ENCODE data around the gene CA10. TPM values are rescaled to one million over a fixed set of nuclear protein-coding genes. Genes with fewer than 3 reads are reported as not detected.

The CA10 gene
- total RNA-seq, 2 donors from 2014 or later: not detected

DNA sequence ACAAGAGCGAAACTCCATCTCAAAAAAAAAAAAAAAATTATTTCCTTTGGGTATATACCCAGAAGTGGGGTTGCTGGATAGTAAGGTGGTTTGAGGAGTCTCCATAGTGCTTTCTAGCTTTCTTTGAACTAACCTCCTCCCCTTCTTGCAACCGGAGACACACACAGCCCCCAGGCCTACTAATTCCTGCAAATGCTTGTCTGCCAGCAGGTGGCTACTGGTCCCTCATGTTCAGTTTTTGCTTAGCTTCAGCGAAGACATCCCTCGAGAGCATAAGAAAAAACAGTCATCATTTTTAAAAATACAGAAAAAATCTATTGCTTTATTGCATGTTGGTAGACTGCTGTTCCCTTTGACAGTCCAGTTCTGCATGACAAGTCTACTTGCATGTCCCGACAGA, 459.2 kb downstream of the CA10 start:
- no peak for ATAC-seq
- no peak for DNase-seq (ENCODE audit: low spot score in 2 of 2)
- Mint-ChIP-seq H3K9me3 (peaks cover 3 to 9% of the 10 kb centered on the region in 2 donors), H3K36me3 (no peaks in the 10 kb centered on the region), H3K27ac (no peak overlapping the region)

DNA sequence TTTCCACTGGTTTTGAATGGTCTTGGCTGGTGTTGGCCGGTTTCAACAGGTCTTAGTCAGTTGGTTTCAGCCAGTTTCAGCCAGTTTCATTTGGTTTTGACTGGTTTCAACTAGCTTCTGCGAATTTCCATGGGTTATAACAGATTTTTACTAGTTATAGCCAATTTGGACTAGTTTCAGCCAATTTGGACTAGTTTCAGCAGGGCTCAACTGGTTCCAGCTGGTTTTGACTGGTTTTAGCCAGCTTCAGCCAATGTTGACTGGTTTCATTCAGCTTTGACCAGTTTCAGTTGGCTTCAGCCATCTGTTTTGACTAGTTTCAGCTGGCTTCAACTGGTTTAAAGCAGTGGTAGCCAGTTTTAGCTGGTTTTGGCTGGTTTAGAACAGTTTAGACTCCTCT, 465.6 kb downstream of the CA10 start:
- ATAC-seq: no peak
- Mint-ChIP-seq H3K27ac (no peak overlapping the region), H3K9me3 (peaks cover 9 to 24% of the 10 kb centered on the region in 2 donors), H3K36me3 (no peaks in the 10 kb centered on the region)
- DNase-seq (ENCODE audit: low spot score in 2 of 2): no peak

DNA sequence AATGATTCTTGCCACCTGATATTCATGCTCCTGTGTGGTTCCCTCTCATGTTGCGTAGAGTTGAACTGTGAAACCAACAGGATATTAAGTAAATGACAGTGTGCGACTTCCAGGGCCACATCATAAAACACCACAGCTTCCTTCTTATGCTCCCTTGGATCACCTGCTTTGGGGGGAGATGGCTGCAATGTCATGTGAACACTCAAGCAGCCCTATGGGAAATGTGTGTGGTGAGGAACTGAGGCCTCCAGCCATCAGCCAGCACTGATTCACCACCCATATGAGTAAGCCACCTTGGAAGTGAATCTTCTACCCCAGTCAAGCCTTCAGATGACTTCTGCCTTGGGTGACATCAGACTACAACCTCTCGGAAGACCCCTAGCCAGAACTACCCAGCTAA, 470.6 kb downstream of the CA10 start:
- H3K36me3 Mint-ChIP-seq: no peaks in the 10 kb centered on the region
- ATAC-seq: no peak
- no peak for DNase-seq (ENCODE audit: low spot score in 2 of 2)
- H3K9me3 Mint-ChIP-seq: peaks cover 6 to 17% of the 10 kb centered on the region in 2 donors
- H3K27ac Mint-ChIP-seq: peak overlapping the region in 1 of 2 donors; percentile 24

DNA sequence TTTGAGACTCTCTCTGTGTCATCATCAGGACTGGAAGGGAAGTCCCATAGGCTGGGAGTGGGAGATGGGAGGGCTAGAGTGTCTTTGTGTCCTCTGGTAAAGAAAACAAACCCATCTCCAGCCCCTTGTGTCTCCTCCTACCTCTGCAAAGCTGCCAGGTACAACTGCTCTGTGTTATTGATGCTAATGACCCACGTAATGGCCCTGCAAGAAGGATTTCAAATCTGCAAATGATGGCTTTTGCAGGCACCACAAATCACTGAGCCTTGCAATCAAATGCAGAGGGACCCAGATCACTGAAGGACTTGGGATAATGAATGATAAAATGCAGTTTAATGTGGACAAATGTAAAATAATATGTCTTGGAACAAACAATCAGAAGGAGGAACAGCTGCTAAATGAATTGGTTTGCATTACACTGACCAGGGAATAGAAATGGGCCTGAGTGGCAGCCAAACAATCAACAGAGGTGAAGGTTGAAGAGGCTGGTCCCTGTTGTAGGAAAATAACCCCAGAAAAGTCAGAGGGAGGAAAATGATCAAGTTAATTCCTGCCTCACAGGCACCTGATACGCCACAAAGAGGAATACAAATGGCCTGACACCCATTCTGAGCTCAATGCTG, 473.1 kb downstream of the CA10 start:
- Mint-ChIP-seq H3K9me3 (peaks cover 2 to 6% of the 10 kb centered on the region in 2 donors), H3K36me3 (no peaks in the 10 kb centered on the region), H3K27ac (no peak overlapping the region)
- ATAC-seq: no peak
- no peak for DNase-seq (ENCODE audit: low spot score in 2 of 2)

DNA sequence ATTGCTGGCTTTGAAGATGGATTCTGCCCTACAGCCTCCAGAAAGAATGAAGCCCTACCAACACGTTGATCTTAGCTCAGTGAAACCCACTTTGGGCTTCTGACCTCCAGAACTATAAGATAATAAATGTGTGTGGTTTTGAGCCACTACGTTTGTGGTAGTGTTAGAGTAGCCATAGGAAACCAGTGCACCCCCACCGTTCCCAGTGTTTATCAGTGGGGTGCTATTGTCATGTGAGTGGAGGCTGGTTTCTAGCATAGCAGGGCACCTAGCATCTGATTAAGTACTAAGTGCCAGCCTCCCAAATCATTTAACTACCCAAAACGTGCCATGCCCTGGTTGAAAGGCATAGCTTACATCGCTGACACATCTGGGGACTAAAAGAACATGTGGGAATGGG, 474.3 kb downstream of the CA10 start:
- Mint-ChIP-seq H3K27ac (no peak overlapping the region), H3K9me3 (peaks cover 0 to 3% of the 10 kb centered on the region in 2 donors), H3K36me3 (no peaks in the 10 kb centered on the region)
- ATAC-seq (no peak), DNase-seq (ENCODE audit: low spot score in 2 of 2) (no peak)

DNA sequence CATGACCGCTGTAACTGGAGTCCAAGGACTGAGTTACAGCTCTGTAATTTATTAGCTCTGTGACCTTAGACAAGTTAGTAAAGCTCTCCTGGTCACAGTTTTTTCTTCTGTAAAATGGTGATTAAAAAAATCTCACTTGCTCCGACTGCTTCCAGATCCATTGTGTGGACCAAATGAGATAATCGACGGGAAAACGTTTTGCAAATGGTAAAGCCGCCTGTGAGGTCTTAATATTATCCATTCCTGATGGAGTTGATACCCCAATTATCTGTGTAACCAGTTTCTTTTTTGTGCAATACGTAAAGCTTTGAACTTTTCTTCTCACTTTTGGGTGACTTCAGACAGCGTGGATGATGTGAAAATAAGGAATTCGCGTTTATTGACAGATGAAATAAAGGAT, 475.2 kb downstream of the CA10 start:
- DNase-seq (ENCODE audit: low spot score in 2 of 2): no peak
- ATAC-seq: no peak
- H3K27ac Mint-ChIP-seq: no peak overlapping the region
- peaks cover 0 to 3% of the 10 kb centered on the region in 2 donors for H3K9me3 Mint-ChIP-seq
- no peaks in the 10 kb centered on the region for H3K36me3 Mint-ChIP-seq

DNA sequence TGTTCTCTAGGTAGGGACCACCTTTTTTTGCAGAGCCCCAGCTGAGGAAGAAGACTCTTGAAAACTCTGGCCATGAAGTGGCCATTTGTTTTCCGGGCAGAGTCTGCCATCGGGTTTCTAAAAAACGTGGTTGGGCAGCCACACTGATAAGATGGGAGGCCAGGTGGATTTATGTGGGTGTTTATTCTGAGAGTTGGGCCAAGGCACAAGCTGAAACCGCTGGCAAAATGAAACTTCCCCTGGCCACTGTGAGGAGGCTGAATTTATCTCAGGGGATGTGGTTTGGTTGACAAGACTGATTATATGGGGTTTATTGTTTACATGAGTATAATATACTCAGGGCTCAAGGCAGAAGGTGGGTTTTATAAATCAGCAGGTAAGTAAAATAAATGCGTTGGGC, 476.4 kb downstream of the CA10 start:
- no peak for DNase-seq (ENCODE audit: low spot score in 2 of 2)
- ATAC-seq: no peak
- no peak overlapping the region for H3K27ac Mint-ChIP-seq
- peaks cover 0 to 3% of the 10 kb centered on the region in 2 donors for H3K9me3 Mint-ChIP-seq
- no peaks in the 10 kb centered on the region for H3K36me3 Mint-ChIP-seq

DNA sequence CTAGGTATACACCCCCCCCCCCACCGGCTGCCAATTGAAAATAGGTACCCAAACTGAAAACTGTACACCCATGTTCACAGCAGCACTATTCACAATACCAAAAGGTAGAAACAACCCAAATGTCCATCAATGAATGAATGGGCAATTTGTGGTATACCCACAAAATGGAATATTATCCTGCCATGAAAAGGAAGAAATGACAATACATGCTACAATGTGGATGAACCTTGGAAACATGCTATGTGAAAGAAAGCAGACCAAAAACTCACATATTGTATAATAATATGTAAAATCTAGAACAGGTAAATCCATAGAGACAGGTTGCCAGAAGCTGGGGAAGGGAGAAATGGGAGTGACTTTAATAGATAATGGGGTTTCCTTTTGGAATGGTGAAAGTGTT, 480.6 kb downstream of the CA10 start:
- DNase-seq (ENCODE audit: low spot score in 2 of 2) (no peak), ATAC-seq (no peak)
- H3K36me3 Mint-ChIP-seq: no peaks in the 10 kb centered on the region
- H3K9me3 Mint-ChIP-seq: peaks cover 0 to 4% of the 10 kb centered on the region in 2 donors
- H3K27ac Mint-ChIP-seq: no peak overlapping the region

DNA sequence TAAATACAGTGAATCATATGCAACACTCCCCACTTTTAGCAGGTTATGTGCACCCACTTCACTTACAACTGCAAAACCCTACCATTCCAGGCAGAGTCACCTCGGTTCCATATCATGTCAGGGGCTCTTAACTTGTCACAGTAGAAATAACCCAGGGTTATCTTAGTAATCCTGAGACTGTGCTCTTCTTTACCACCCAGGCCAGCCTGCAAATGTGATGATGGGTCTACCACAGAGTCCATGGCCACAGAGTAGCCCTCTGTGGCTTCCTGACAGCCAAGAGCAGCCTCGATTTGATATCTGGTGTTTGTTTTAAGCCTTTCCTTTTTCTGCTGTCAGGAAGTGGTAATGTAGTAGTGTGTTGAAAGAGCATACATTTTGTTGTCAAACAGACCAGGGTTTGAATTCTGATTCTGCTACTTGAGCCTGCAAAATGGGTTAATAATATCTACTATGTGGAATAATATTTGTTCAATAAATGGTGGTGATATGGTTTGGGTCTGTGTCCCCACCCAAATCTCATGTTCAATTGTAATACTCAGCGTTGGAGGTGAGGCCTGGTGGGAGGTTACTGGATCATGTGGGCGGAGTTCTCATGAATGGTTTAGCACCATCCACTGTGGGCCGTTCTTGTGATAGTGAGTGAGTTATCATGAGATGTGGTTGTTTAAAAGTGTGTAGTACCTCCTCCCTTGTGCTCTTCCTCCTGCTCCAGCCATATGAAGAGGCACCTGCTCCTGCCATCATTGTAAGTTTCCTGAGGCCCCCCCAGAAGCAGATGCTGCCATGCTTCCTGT, 481.6 kb downstream of the CA10 start:
- Mint-ChIP-seq H3K9me3 (peaks cover 0 to 4% of the 10 kb centered on the region in 2 donors), H3K36me3 (no peaks in the 10 kb centered on the region), H3K27ac (no peak overlapping the region)
- DNase-seq (ENCODE audit: low spot score in 2 of 2): no peak
- ATAC-seq: no peak

DNA sequence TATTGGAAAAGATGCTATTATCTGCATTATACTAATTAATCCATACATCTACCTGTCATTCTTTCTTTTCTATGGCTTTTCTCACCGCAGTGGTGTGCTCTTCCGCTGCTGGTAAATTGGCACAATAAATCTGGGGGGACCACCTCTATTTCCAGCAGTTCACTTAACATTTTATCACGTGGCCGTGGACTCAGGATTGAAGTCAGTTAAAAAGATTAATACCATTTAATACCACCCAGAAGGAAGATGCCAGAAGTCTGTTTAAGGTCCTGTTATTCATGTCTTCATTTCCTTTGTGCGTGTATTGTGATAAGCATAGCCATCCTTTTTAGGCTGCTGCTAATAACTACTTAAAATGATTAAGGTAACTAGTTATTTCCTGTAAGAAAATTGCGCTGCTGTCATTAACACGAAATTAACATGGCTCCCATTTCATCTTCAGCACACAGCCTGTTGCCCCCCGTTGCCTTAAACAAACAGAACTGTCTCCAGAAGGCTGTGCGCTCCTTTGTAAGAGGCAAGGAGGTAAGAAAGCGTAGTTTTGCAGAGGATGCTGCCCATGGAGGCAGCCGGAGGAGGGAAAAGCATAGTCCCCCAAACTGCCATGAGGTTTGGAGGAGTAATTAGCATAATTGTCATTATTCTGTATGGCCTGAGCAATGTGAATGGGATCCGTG, 483.8 kb downstream of the CA10 start:
- Mint-ChIP-seq H3K27ac (no peak overlapping the region), H3K9me3 (peaks cover 0 to 9% of the 10 kb centered on the region in 2 donors), H3K36me3 (peaks cover 0 to 3% of the 10 kb centered on the region in 2 donors)
- ATAC-seq (no peak), DNase-seq (ENCODE audit: low spot score in 2 of 2) (no peak)

DNA sequence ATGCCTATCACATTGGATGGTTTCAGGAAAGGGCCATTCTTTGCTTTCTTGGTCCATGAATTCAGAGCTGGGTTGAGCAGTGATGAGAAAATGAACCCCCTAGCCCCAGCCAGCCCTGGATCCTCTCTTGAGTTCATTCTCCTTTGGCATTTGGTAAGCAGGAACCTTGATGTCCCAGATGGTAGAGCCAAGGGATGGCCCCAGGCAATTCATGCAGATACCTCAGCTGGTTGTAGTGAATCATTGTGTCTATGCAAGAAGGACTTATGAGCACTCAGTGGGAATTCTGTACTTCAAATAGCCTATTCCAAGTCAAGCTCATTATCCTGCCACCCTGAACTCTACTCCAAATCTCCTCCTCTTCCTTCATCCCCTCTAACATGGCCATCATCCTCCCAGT, 485.4 kb downstream of the CA10 start:
- peaks cover 0 to 8% of the 10 kb centered on the region in 2 donors for H3K36me3 Mint-ChIP-seq
- peaks cover 2 to 12% of the 10 kb centered on the region in 2 donors for H3K9me3 Mint-ChIP-seq
- H3K27ac Mint-ChIP-seq: no peak overlapping the region
- ATAC-seq (no peak), DNase-seq (ENCODE audit: low spot score in 2 of 2) (no peak)

DNA sequence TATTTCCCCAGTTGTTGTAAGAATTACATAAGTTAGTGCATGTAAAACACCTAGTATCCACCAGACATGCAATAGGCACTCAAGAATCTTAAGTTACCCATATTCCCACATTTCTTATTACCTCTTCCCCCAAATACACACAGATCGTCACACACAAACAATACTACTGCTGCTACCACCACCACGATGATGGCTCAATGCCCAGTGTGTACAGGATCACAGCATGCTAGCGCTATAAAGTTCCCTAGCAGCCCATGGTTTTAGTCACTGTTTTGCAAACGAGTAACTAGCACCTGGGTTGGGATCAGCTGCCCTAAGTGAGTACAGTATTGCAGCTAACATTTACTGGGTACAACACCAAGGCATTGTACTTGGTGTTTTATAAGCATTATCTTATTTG, 486.4 kb downstream of the CA10 start:
- Mint-ChIP-seq H3K9me3 (peaks cover 2 to 12% of the 10 kb centered on the region in 2 donors), H3K36me3 (peaks cover 0 to 8% of the 10 kb centered on the region in 2 donors), H3K27ac (no peak overlapping the region)
- no peak for DNase-seq (ENCODE audit: low spot score in 2 of 2)
- ATAC-seq: no peak

DNA sequence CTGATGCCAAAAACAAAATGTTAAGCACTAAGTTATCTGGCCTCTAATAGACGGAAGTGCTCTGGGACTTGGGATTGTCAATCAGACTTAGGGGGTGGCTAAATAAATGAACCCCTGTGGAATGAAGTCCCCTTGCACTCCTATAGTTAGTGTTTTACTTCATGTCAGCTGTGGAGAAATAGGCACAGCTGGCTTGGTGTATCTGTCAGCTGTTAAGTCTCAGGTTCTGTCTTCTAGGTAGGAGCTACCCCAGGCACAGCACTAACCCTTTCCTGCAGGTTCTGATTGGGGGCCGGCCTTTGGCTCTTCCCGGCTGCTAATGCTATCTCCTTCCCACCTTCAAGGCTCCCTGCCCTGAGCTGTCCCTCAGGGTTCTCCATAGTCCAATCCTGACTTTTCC, 487.6 kb downstream of the CA10 start:
- Mint-ChIP-seq H3K36me3 (peaks cover 0 to 8% of the 10 kb centered on the region in 2 donors), H3K9me3 (peaks cover 2 to 12% of the 10 kb centered on the region in 2 donors), H3K27ac (no peak overlapping the region)
- no peak for ATAC-seq
- DNase-seq (ENCODE audit: low spot score in 2 of 2): no peak

DNA sequence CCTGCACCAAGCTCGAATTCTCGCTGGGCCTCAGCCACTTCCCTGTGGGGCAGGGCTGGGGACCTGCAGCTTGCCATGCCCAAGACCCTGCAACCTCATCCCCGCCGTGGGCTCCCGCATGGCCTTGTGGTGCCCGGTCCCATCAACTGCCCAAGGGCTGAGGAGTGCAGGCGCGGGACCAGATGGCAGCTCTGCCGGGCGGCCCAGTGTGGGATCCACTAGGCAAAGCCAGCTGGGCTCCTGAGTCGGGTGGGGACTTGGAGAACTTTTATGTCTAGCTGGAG, 489.6 kb downstream of the CA10 start:
- DNase-seq (ENCODE audit: low spot score in 2 of 2) (no peak), ATAC-seq (no peak)
- H3K36me3 Mint-ChIP-seq: peaks cover 0 to 8% of the 10 kb centered on the region in 2 donors
- H3K27ac Mint-ChIP-seq: no peak overlapping the region
- H3K9me3 Mint-ChIP-seq: peaks cover 2 to 12% of the 10 kb centered on the region in 2 donors

DNA sequence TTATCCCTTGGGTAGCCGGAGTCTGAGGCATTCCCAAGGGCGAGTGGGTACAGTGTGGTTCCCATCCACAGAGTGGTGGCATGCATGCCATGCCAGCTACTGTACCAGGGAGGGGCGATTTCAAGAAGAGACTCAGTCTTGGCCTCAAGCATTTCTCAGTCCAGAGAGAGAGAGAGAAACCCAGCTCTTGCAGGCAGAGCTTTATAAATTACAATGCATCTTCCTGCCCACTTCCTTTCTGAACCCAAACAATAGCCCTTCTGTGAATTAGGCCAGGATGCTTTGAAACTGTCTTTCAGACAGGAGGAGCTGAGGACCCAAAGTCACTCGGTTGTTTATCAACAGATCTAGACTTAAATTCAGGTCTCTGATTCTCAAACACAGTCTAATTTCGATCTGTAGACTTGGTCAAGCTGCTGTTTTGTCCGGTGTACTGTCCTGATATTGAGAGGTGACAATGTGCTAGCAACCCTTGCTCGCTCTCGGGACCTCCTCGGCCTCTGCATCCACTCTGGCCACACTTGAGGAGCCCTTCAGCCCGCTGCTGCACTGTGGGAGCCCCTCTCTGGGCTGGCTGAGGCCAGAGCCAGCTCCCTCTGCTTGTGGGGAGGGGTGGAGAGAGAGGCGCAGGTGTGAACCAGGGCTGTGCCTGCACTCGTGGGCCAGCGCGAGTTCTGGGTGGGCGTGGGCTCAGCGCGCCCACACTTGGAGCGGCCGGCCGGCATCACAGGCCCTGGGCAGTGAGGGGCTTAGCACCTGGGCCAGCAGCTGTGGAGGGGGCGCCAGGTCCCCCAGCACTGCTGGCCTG, 490.2 kb downstream of the CA10 start:
- DNase-seq (ENCODE audit: low spot score in 2 of 2) (no peak), ATAC-seq (no peak)

DNA sequence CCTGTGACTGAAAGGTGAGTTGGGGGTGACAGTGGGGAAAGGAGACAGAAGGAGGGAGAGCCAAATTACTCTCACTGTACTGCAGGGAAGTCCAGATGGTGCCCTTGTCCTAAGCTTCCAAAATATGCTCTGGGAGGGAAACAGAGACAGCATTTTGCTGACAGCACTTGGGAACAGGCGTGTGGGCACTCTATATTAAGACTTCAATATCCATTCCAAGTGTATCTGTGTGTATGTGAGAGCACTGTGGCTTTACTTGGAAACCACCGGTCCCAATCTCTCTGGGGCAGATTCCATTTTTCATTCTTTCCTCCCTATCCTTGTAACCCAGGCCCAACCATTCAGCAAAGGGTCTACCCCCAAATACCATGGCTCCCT, 490.8 kb downstream of the CA10 start:
- ATAC-seq (no peak), DNase-seq (ENCODE audit: low spot score in 2 of 2) (no peak)
- H3K36me3 Mint-ChIP-seq: peaks cover 0 to 8% of the 10 kb centered on the region in 2 donors
- H3K9me3 Mint-ChIP-seq: peaks cover 2 to 8% of the 10 kb centered on the region in 2 donors
- H3K27ac Mint-ChIP-seq: no peak overlapping the region

More for the DNA sequence above, 490.2 kb downstream of the CA10 start:
- H3K36me3 Mint-ChIP-seq: peaks cover 0 to 8% of the 10 kb centered on the region in 2 donors
- H3K9me3 Mint-ChIP-seq: peaks cover 2 to 10% of the 10 kb centered on the region in 2 donors
- H3K27ac Mint-ChIP-seq: no peak overlapping the region
